NT2/D1 (cell line): ENCODE results near the gene MSANTD2.

ENCODE experiments used
- DNase-seq: peaks from one replicate; pipeline ENCODE4 v3.0.0-alpha.2; 2011; ENCODE audit warnings: low read depth, low spot score
- H3K27me3 ChIP-seq: 2 replicates; pipeline ENCODE4 v1.6.0; 2011; ENCODE audit warnings: mild to moderate bottlenecking; ENCODE audit not compliant: insufficient read length, insufficient read depth
- H3K36me3 ChIP-seq: 2 replicates; pipeline ENCODE4 v1.6.1; 2011; ENCODE audit warnings: mild to moderate bottlenecking, low read length, mixed read lengths; ENCODE audit not compliant: insufficient read depth, insufficient read length
- H3K4me1 ChIP-seq: 2 replicates; pipeline ENCODE4 v1.5.1; 2011; ENCODE audit not compliant: insufficient read depth, insufficient read length
- H3K4me3 ChIP-seq: 2 replicates; pipeline ENCODE4 v1.5.1; 2011; ENCODE audit warnings: low read depth; ENCODE audit not compliant: insufficient read length
- H3K9ac ChIP-seq: 2 replicates; pipeline ENCODE4 v1.6.0; 2011; ENCODE audit warnings: low read depth; ENCODE audit not compliant: insufficient read length
- H3K9me3 ChIP-seq: 2 replicates; pipeline ENCODE4 v1.5.1; 2011; ENCODE audit warnings: mild to moderate bottlenecking, low read length; ENCODE audit not compliant: insufficient read depth
- SUZ12 ChIP-seq: IDR thresholded peaks from 2 replicates; pipeline ENCODE4 v1.6.1; 2011; ENCODE audit not compliant: insufficient read length, insufficient read depth; ENCODE audit errors: extremely low read depth
- YY1 ChIP-seq: IDR thresholded peaks from 2 replicates; pipeline ENCODE4 v1.6.1; 2011; ENCODE audit not compliant: insufficient read length, insufficient read depth
- ZNF274 ChIP-seq: IDR thresholded peaks from 2 replicates; pipeline ENCODE4 v1.6.1; 2011; ENCODE audit warnings: mild to moderate bottlenecking, low read depth, low read length

The MSANTD2 gene

GRCh38 chr11:124840666-124841065 is 40.5 kb upstream of the MSANTD2 start:
- no peak overlapping the region for H3K9ac ChIP-seq
- TF ChIP-seq YY1: no peak

GRCh38 chr11:124839972-124840621 is 39.9 kb upstream of the MSANTD2 start:
- Histone ChIP-seq H3K9me3 (no peaks in the 10 kb centered on the region), H3K27me3 (peaks cover 75% of the 10 kb centered on the region), H3K9ac (peak overlapping the region; percentile 42), H3K36me3 (no peaks in the 10 kb centered on the region), H3K4me3 (peak overlapping the region; percentile 36), H3K4me1 (no peaks in the 10 kb centered on the region)
- TF ChIP-seq ZNF274 (no peak), SUZ12 (no peak), YY1 (no peak)
- no peak for DNase-seq

More at GRCh38 chr11:124840666-124841065, 40.5 kb upstream of the MSANTD2 start:
- H3K36me3 ChIP-seq: no peaks in the 10 kb centered on the region
- no peak for DNase-seq
- no peaks in the 10 kb centered on the region for H3K4me1 ChIP-seq
- H3K27me3 ChIP-seq: peaks cover 81% of the 10 kb centered on the region
- H3K9me3 ChIP-seq: no peaks in the 10 kb centered on the region
- H3K4me3 ChIP-seq: no peak overlapping the region

GRCh38 chr11:124839128-124839971 is 39.1 kb upstream of the MSANTD2 start:
- Histone ChIP-seq H3K4me1 (no peaks in the 10 kb centered on the region), H3K27me3 (peaks cover 68% of the 10 kb centered on the region), H3K36me3 (no peaks in the 10 kb centered on the region), H3K9ac (peak overlapping the region; percentile 50), H3K9me3 (no peaks in the 10 kb centered on the region), H3K4me3 (peak overlapping the region; percentile 36)
- no peak for DNase-seq
- TF ChIP-seq YY1 (no peak), SUZ12 (peak; percentile 38)

- TF ChIP-seq ZNF274 (no peak), YY1 (no peak), SUZ12 (no peak)
- H3K9ac ChIP-seq: peak overlapping the region; percentile 50
- peaks cover 62% of the 10 kb centered on the region for H3K27me3 ChIP-seq
- DNase-seq: no peak
- no peaks in the 10 kb centered on the region for H3K9me3 ChIP-seq
- peak overlapping the region; percentile 36 for H3K4me3 ChIP-seq
- H3K4me1 ChIP-seq: no peaks in the 10 kb centered on the region
- H3K36me3 ChIP-seq: no peaks in the 10 kb centered on the region
These were observed 38.6 kb upstream of the MSANTD2 start for GRCh38 chr11:124838805-124839127.

- no peaks in the 10 kb centered on the region for H3K36me3 ChIP-seq
- H3K9me3 ChIP-seq: no peaks in the 10 kb centered on the region
- peaks cover 49% of the 10 kb centered on the region for H3K27me3 ChIP-seq
- H3K4me1 ChIP-seq: no peaks in the 10 kb centered on the region
- no peak overlapping the region for H3K4me3 ChIP-seq
- DNase-seq: peak; percentile 56
- TF ChIP-seq ZNF274: no peak
- no peak for TF ChIP-seq YY1
- TF ChIP-seq SUZ12: no peak
- H3K9ac ChIP-seq: no peak overlapping the region
These were observed 37.3 kb upstream of the MSANTD2 start for GRCh38 chr11:124837491-124837856.

- Histone ChIP-seq H3K27me3 (peaks cover 34% of the 10 kb centered on the region), H3K4me1 (no peaks in the 10 kb centered on the region), H3K9ac (no peak overlapping the region), H3K36me3 (no peaks in the 10 kb centered on the region), H3K4me3 (no peak overlapping the region), H3K9me3 (no peaks in the 10 kb centered on the region)
- no peak for DNase-seq
- TF ChIP-seq YY1: no peak
These were observed 35.7 kb upstream of the MSANTD2 start for GRCh38 chr11:124835918-124836317.

- Histone ChIP-seq H3K36me3 (no peaks in the 10 kb centered on the region), H3K27me3 (peaks cover 21% of the 10 kb centered on the region), H3K4me3 (no peak overlapping the region), H3K9ac (no peak overlapping the region), H3K9me3 (no peaks in the 10 kb centered on the region), H3K4me1 (no peaks in the 10 kb centered on the region)
- no peak for DNase-seq
- no peak for TF ChIP-seq YY1
These were observed 34.4 kb upstream of the MSANTD2 start for GRCh38 chr11:124834526-124835180.
